T-helper 2 cell treated with Interferon-gamma antibody and Interleukin-4, amounts not matched to agents 5 μg/mL and 100 μg/mL, for 36 hours (primary cell): ENCODE data around the gene PNCK.

Experiments used
- DNase-seq: peaks from one replicate; pipeline ENCODE4 v3.0.0; 2021; ENCODE audit warnings: low spot score
- H3K27ac Mint-ChIP-seq: one replicate; pipeline ENCODE4 v1.8.0; 2021; ENCODE audit warnings: mild to moderate bottlenecking, mixed read lengths
- H3K27me3 Mint-ChIP-seq: one replicate; pipeline ENCODE4 v1.8.0; 2021; ENCODE audit warnings: low read depth, mixed read lengths
- H3K36me3 Mint-ChIP-seq: one replicate; pipeline ENCODE4 v1.8.0; 2021; ENCODE audit warnings: low read depth, mixed read lengths
- H3K4me1 Mint-ChIP-seq: one replicate; pipeline ENCODE4 v1.8.0; 2021; ENCODE audit warnings: low read depth, mixed read lengths
- H3K4me3 Mint-ChIP-seq: one replicate; pipeline ENCODE4 v1.8.0; 2022; ENCODE audit warnings: mild to moderate bottlenecking, moderate library complexity, mixed read lengths
- H3K9me3 Mint-ChIP-seq: one replicate; pipeline ENCODE4 v1.8.0; 2021; ENCODE audit warnings: mixed read lengths

PNCK gene

DNA sequence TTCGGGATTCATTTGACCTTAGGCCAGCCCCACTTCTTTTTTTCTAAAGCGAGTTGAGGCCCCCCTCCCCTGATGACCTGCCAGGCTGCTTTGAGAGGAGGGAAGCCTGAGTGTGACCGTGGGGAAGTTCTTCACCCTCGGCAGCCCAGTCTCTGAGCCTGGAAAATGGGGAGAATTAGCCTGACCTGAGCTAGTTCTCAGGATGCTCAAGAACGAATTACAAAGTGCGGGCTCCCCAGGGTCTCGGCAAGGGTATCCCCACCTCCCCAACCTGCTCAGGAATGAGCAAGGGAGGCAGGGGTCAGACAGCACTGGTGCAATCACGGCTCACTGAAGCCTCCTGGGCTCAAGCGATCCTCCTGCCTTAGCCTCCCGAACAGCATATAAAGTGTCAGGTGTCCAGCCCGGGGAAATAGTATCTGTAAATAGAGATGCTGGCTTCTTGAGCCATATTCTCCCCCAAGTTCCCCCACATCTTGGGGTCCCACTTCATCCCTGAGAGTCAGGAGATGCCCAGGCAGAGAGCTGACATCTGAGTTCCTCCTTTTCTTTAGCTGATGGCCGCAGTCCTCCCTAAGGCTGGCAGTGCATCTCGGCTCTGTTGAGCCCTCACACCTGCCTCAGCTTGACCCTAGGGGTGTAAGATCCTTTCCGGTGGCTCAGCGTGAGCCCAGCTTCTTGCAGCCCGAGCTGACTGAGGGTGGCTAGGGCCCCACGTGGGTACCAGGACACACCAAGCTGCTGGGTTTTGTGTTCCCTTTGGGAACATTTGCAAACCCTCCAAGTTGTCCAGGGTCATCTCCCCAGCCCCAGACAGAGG, 25.0 kb downstream of the PNCK start:
- Mint-ChIP-seq H3K4me3 (no peak overlapping the region), H3K27me3 (peaks cover 29% of the 10 kb centered on the region), H3K9me3 (no peaks in the 10 kb centered on the region), H3K27ac (no peak overlapping the region), H3K36me3 (no peaks in the 10 kb centered on the region), H3K4me1 (no peaks in the 10 kb centered on the region)
- no peak for DNase-seq

DNA sequence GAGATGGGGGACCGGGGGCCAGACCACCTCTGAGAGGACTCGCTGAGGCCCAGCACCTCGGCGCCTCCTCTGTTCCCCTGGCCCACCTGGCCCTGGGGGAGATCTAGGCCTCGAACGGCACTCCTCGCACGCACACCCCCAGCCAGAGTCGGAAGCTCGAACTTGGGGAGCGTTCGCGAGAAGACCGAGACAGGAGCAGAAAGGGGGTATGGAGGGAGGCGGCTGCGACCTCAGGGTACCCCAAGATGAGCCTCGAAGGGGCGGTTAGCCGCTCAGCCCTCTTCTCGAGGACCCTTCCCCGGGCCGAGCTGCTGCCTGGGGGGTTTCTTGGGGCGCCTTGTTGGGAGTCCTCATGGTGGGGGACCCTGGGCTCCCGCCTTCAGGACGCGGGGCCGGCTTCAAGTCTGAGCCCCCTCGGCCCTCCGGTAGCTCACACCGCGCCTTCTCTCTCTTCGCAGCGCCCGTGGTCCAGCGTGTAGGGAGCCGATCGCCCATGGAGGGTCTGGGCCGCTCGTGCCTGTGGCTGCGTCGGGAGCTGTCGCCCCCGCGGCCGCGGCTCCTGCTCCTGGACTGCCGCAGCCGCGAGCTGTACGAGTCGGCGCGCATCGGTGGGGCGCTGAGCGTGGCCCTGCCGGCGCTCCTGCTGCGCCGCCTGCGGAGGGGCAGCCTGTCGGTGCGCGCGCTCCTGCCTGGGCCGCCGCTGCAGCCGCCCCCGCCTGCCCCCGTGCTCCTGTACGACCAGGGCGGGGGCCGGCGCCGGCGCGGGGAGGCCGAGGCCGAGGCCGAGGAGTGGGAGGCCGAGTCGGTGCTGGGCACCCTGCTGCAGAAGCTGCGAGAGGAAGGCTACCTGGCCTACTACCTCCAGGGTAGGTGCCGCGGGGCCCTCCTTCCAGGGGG, 25.9 kb downstream of the PNCK start:
- no peak overlapping the region for H3K4me3 Mint-ChIP-seq
- H3K27me3 Mint-ChIP-seq: peaks cover 37% of the 10 kb centered on the region
- no peak overlapping the region for H3K27ac Mint-ChIP-seq
- no peaks in the 10 kb centered on the region for H3K36me3 Mint-ChIP-seq
- H3K4me1 Mint-ChIP-seq: no peaks in the 10 kb centered on the region
- H3K9me3 Mint-ChIP-seq: no peaks in the 10 kb centered on the region
- DNase-seq: no peak

DNA sequence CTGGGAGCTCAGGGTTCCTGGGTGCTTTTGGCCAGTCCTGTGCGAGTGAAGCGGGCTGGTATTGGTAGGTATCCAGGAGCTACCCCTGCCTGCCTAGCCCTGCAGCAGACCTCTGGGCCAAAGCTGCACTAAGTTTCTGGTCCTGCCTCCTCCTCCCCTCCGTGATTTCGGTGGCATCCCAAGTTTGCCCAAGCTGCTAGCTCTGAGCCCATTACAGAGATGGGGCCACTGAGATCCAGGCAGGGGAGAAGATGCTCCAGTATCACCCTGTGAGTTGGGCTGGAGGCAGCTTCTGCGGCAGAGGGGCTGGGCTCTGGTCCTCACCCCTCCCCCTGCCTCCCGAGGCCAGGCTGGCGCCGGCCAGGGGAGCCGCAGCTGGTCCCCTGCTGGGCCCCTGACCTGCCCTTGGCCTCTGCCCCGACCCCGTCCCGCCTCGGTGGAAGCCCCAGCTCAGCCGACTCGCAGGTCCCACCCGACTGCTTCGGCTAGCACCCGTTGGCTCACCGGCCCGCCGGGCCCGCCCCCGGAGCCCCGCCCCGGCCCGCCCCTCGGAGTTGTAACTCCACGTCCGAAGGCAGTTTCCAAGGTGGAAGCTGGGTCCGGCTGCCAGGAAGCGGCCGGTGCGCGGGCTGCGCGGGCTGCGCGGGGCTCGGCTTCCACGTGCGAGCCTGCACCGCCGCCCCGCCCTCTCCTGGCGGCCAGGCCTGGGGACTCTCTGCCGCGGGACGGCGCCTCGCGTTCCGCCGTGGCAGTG, 26.8 kb downstream of the PNCK start, which contains the start of gene DUSP9:
Gene DUSP9 (plus strand): TSS at position 584 of the 754 bp plus-strand sequence. CDS start 751 bp downstream, outside the sequence.
- no peaks in the 10 kb centered on the region for H3K36me3 Mint-ChIP-seq
- peaks cover 39% of the 10 kb centered on the region for H3K27me3 Mint-ChIP-seq
- no peak for DNase-seq
- H3K27ac Mint-ChIP-seq: no peak within 1 kb of the TSS
- no peaks in the 10 kb centered on the region for H3K4me1 Mint-ChIP-seq
- peak within 1 kb of the TSS; percentile 5 for H3K4me3 Mint-ChIP-seq
- no peaks in the 10 kb centered on the region for H3K9me3 Mint-ChIP-seq

DNA sequence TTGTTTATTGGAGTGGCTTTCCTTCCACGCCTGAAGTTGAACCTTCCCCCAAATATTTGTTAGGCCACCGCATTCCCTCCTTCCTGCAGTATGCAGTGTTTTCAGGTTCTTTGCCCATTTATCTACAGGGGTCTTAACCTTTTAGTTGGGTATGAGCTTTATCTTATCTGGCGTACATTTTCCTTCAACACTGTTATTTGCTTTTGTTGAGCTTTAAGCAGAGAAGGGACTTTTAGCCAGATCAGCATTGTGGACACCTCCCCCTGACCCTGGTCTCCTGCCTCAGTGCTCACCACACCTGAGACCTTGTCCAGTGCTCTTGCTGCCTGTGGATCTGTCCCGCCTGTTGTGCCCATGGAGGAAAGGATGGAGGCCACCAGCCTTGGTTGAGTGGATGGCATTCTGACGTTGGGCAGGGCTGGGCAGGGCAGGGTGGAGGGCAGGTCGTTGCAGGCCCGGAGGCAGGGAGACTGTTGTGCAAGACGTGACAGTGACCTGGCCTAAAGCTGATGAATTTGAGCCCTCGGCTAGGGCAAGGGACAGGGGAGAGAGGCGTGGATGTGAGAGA, 27.6 kb downstream of the PNCK start:
- H3K4me3 Mint-ChIP-seq: peak overlapping the region; percentile 5
- no peaks in the 10 kb centered on the region for H3K9me3 Mint-ChIP-seq
- no peak overlapping the region for H3K27ac Mint-ChIP-seq
- H3K4me1 Mint-ChIP-seq: no peaks in the 10 kb centered on the region
- no peak for DNase-seq
- H3K36me3 Mint-ChIP-seq: no peaks in the 10 kb centered on the region
- H3K27me3 Mint-ChIP-seq: peaks cover 45% of the 10 kb centered on the region

DNA sequence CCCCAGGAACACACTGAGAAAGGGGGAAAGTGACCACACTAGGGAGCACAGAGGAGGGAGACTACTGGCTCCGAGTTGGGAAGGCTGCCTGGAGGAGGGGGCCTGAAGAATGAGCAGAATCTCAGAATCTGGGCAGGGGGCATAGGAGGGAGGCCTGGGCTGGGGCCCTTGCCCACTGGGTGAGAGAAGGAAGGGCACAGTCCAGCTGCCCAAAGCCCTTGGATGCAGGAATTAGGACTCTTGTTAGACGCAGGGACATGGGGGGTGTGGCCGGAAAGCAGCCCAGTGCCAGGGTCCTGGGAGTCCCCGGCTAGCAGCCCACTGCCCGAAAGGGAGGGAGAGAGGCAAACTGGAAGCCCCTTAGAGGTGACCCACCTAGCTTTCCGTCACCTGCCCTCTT, 28.5 kb downstream of the PNCK start:
- H3K9me3 Mint-ChIP-seq: no peaks in the 10 kb centered on the region
- H3K4me1 Mint-ChIP-seq: no peaks in the 10 kb centered on the region
- peaks cover 47% of the 10 kb centered on the region for H3K27me3 Mint-ChIP-seq
- no peaks in the 10 kb centered on the region for H3K36me3 Mint-ChIP-seq
- no peak overlapping the region for H3K4me3 Mint-ChIP-seq
- no peak overlapping the region for H3K27ac Mint-ChIP-seq
- no peak for DNase-seq

DNA sequence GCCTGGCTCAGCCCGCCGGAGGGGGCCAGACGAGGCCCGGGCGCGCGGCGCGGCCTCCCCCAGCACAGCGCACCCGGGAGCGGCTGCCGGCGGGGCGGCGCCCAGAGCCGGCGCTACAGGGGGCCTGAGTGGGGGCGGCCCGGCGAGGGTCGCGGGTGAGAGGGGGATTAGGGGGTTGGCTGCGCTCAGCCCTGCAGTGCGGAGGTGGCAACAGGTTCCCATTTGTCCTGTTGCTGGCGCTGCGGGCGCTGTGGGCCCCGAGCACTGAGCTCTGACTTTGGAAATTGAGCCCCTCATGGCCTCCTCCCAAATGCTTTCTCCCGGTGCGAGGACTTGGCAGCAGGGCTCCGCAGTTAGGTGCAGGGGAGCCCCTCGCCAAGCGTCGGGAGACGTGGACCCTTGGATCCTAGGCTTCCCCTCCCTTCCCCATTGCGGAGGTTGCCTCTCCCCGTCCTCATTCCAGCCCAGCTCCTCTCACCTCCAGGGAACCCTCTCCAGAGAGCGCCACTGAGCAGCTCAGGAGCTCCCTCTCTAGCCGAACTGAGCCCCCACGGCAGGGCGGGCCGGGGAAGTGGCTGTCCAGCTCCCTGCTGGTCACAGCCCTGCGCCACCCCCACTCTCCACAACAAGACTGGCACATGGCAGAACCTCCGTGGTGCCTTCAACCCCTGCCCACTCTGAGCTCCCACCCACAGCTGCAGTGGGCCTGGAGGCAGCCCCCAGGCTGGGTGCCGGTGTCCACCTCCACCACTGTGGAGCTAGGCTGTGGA, 29.1 kb downstream of the PNCK start:
- no peak overlapping the region for H3K27ac Mint-ChIP-seq
- no peak for DNase-seq
- H3K4me1 Mint-ChIP-seq: no peaks in the 10 kb centered on the region
- no peaks in the 10 kb centered on the region for H3K9me3 Mint-ChIP-seq
- H3K36me3 Mint-ChIP-seq: no peaks in the 10 kb centered on the region
- no peak overlapping the region for H3K4me3 Mint-ChIP-seq
- H3K27me3 Mint-ChIP-seq: peaks cover 47% of the 10 kb centered on the region

DNA sequence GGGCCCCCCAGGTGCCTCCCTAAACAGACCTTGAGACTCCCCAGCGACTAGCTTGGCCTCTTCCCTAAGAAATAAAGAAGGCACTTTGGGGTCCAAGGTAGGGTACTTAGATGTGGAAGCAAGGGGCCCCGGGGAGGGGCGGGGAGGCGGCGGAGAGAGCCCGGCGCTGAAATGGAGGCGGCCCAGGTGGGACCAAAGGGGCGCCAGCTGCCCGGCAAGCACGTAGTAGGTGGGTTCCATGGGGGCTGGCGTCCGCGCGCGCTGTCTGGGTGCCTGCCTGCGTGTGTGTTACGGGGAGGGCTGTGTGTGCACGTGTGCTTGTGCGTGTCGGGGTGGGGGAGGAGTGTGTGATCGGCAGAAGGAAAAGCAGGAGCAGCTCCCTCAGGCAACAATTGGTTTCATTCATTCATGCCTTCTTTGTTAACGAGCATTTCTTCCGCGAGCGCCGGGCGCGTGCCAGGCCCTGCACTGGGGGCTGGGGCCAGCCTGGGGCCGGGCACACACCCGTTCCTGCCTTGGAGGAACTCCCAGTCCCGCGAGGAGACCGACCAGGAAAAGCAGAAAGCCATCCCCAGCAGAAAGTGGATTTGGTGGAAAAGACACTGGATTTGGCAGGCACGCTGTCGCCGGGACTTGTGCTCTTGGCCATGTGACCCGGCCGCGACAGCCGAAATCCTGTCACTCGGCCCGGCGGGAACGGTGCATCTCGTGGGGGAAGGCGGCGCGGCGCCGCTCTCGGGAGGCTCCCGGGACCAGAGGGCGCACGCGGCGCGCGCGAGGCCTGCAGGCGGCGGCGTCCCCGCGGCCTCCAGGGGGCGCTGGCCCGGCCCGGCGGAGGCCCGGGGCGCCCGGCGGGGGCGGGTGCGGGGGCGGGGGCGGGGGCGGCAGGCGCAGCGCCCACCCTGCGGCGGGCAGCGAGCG, 29.9 kb downstream of the PNCK start:
- DNase-seq: peak; percentile 8
- no peaks in the 10 kb centered on the region for H3K36me3 Mint-ChIP-seq
- no peaks in the 10 kb centered on the region for H3K9me3 Mint-ChIP-seq
- H3K4me3 Mint-ChIP-seq: no peak overlapping the region
- peaks cover 45% of the 10 kb centered on the region for H3K27me3 Mint-ChIP-seq
- no peak overlapping the region for H3K27ac Mint-ChIP-seq
- no peaks in the 10 kb centered on the region for H3K4me1 Mint-ChIP-seq

DNA sequence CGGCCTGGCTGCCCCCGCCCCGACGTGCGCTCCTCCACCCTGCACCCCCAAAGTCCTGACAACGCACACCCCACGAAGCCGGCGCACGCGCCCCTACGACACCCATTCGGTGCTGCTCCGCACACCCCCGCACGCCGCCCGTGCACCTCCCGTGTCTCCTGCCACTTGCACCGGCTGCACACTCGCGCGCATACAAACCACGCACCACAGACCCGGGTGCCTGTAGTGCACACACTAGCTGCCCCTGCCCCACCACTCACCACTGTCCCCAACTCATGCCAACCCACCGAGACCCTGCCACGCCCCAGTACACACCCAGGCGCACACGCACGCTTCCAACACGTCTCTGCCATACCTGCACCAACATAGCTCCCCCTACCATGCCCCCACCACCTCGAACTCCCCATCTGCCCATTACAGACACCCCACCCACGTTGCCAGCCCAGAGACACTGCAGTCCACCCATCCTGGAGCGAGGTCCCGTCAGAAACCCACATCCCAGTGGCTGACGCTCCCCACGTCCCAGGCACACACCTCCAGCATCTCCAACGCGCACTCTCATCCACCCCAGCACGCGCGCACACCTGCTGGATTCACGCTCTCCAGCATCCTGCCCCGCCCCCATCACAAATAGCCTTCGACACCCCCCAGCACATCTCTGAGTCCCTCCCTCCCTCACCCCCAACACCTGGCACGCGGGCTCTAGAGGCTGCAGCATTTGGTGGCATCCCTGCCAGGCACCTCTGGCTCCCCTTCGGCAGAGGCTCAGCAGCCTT, 30.8 kb downstream of the PNCK start:
- peak overlapping the region; percentile 45 for H3K4me3 Mint-ChIP-seq

DNA sequence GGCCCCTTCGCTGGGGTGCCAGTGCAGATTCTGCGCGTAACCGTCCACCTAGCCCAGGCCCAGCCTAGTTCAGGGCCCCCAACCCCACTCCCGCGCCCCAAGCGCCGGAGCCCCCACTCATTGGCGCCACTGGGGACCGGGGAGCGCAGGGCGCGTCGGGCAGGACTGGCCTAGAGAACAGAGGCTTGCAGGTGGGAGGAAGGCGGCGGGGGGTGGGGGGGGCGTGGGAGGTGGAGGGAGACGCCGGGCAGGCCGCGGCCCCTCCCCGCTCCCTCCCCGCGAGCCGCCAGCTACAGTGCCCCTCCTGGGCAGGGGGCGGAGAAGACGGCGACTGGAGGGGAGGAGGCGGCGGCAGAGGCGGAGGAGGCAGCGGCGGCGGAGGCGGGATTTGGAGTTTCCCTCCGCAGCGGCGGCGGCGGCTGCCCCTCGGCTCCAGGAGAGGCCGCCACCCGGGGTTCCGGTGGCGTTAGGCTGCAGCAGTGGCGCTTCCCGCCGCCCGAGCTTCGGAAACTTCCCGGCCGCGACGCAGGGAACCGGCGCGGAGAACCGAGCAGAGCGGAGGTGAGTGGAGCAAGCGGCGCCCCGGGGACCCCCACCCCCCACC, 31.5 kb downstream of the PNCK start:
- Mint-ChIP-seq H3K9me3 (no peaks in the 10 kb centered on the region), H3K4me1 (no peaks in the 10 kb centered on the region), H3K27me3 (peaks cover 38% of the 10 kb centered on the region), H3K36me3 (no peaks in the 10 kb centered on the region), H3K4me3 (no peak overlapping the region), H3K27ac (no peak overlapping the region)
- DNase-seq: no peak

More for the DNA sequence above, 30.8 kb downstream of the PNCK start:
- Mint-ChIP-seq H3K9me3 (no peaks in the 10 kb centered on the region), H3K27me3 (peaks cover 41% of the 10 kb centered on the region), H3K36me3 (no peaks in the 10 kb centered on the region), H3K27ac (no peak overlapping the region), H3K4me1 (no peaks in the 10 kb centered on the region)
- no peak for DNase-seq

DNA sequence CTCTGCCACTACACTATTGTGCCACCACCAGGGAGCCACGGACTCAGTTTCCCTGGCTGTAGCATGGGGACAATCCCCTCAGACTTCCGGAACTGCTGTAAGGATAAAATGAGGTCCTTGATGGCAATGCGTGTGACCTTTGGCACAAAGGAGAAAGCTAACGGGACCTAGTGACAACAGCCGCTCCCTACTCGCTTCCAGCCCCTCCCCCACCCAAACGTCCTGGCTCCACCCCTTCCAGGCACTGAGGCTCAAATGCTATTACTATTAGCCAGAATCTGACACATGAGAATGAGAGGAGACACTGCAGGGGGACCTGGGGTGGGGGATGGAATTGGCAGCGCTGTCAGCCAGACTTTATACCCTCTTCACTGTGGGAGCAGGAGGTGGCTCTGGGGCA, 32.0 kb downstream of the PNCK start:
- Mint-ChIP-seq H3K4me3 (no peak overlapping the region), H3K36me3 (no peaks in the 10 kb centered on the region), H3K9me3 (no peaks in the 10 kb centered on the region), H3K4me1 (no peaks in the 10 kb centered on the region), H3K27me3 (peaks cover 38% of the 10 kb centered on the region), H3K27ac (no peak overlapping the region)
- DNase-seq: no peak

DNA sequence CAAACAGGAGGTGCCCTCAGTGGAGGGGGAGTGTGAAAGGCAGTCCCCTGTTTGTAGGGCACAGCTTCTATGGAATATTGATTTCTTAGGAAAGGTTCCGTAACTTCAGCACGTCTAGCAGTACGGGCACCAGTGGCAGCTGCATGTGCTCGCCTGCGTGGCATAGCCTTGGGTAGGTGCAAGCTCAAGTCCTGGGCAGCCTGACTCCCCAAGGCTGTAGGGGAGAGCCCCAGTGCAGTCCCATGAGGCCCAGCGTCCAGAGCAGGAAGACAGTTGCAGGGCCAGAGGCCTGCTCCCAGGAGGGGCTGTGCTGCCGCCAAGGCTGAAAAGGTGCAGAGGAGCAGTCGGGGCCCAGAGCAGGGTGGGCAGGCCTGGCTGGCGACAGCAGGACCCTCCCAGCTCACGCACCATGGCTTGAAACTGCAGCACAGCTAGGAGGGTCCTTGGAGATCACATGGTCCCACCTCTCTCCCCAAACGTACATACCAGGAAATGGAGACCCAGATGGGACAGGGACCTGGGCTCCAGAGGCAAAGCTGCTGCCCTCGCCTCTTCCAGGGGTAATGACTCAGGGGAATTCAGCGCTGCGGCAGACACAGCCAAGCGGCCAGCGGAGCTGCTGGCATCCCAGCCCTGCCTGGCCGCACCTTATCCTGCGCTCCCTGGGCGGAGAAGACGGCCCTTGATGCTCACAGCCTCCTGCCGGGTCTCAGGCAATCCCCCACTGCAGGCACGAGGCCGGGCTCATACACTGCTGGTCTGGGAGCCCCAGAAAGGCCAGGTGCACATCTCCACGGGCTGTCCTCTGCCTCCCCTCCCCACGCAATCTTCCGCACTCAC, 32.7 kb downstream of the PNCK start:
- Mint-ChIP-seq H3K4me1 (no peaks in the 10 kb centered on the region), H3K9me3 (no peaks in the 10 kb centered on the region), H3K27ac (no peak overlapping the region), H3K36me3 (no peaks in the 10 kb centered on the region), H3K27me3 (peaks cover 33% of the 10 kb centered on the region), H3K4me3 (no peak overlapping the region)
- DNase-seq: no peak
